HG03025 (cell line): Measurements from ENCODE around the gene SRSF1.

Experiments
- ATAC-seq: cut with Tn5 transposase; IDR thresholded peaks from one replicate; pipeline ENCODE4 v1.9.1; 2021; ENCODE audit warnings: mild to moderate bottlenecking, moderate library complexity; ENCODE audit not compliant: unreplicated experiment, low FRiP score

SRSF1 gene

GRCh38 chr17:58019521-58019920 is 12.5 kb upstream of the SRSF1 start:
- no peak for ATAC-seq

GRCh38 chr17:58019039-58019438 is 12.0 kb upstream of the SRSF1 start:
- ATAC-seq: no peak

- ATAC-seq: no peak
Observed at GRCh38 chr17:58010067-58010799, 3.2 kb upstream of the SRSF1 start.

- ATAC-seq: no peak
Observed at GRCh38 chr17:58007781-58008706, 998 bp upstream of the SRSF1 start.

GRCh38 chr17:58006560-58006923 is 504 bp downstream of the SRSF1 start:
- ATAC-seq: peak; percentile 20

GRCh38 chr17:58005728-58006559 is 1.1 kb downstream of the SRSF1 start:
- no peak for ATAC-seq

GRCh38 chr17:58005031-58005727 is 1.9 kb downstream of the SRSF1 start:
- no peak for ATAC-seq

- ATAC-seq: no peak
Observed at GRCh38 chr17:58004060-58004459, 3.0 kb downstream of the SRSF1 start.

- no peak for ATAC-seq
Observed at GRCh38 chr17:58002973-58003372, 4.1 kb downstream of the SRSF1 start.

- ATAC-seq: no peak
Observed at GRCh38 chr17:58002154-58002948, 4.7 kb downstream of the SRSF1 start.

GRCh38 chr17:58001461-58002124 is 5.5 kb downstream of the SRSF1 start:
- no peak for ATAC-seq

- ATAC-seq: no peak
Observed at GRCh38 chr17:57999496-58000017, 7.5 kb downstream of the SRSF1 start.

GRCh38 chr17:57999010-57999495 is 8.0 kb downstream of the SRSF1 start:
- ATAC-seq: no peak

- no peak for ATAC-seq
Observed at GRCh38 chr17:57997085-57997809, 9.8 kb downstream of the SRSF1 start.

GRCh38 chr17:57995076-57995956 is 11.7 kb downstream of the SRSF1 start:
- ATAC-seq: no peak

- ATAC-seq: no peak
Observed at GRCh38 chr17:57994436-57994835, 12.6 kb downstream of the SRSF1 start.
